Keratinocyte (primary cell): ENCODE data around the gene NLRC3. TPM values are rescaled to one million over a fixed set of nuclear protein-coding genes. Genes with fewer than 3 reads are reported as not detected.
A peak's percentile ranks its signal among the peaks of the same experiment; 100 is the strongest.

ENCODE experiments used
- DNase-seq: peaks from one replicate; pipeline ENCODE4 v3.0.0-alpha.2; 2011; ENCODE audit warnings: low read depth, missing footprints, low spot score
- FAIRE-seq: peaks from 2 replicates; lab custom pipeline; 2011; peaks lifted over from hg19 to GRCh38; lab: Jason Lieb, UNC
- H2AFZ ChIP-seq: 2 replicates; pipeline ENCODE4 v1.6.0; 2012; ENCODE audit warnings: low read length, control low read depth, inconsistent platforms; ENCODE audit not compliant: control insufficient read depth
- H3K27ac ChIP-seq: 2 replicates; pipeline ENCODE4 v1.5.1; 2011; ENCODE audit warnings: low read length; ENCODE audit not compliant: control insufficient read depth, insufficient read depth
- H3K27me3 ChIP-seq: 3 replicates; pipeline ENCODE4 v1.6.0; 2011; ENCODE audit warnings: low read length; ENCODE audit not compliant: control insufficient read depth, insufficient read depth; ENCODE audit errors: extremely low read depth
- H3K36me3 ChIP-seq, 2 experiments: 2 replicates in 1 of 2; 3 replicates in 1 of 2; pipeline ENCODE4 v1.5.1; 2011; ENCODE audit warnings: low read length in 2 of 2, mild to moderate bottlenecking in 1 of 2; ENCODE audit not compliant: control insufficient read depth in 2 of 2, insufficient read depth in 2 of 2; ENCODE audit errors: extremely low read depth in 1 of 2
- H3K4me1 ChIP-seq: 3 replicates; pipeline ENCODE4 v1.5.1; 2011; ENCODE audit warnings: low read length; ENCODE audit not compliant: control insufficient read depth, insufficient read depth; ENCODE audit errors: extremely low read depth
- H3K4me2 ChIP-seq: 3 replicates; pipeline ENCODE4 v1.6.0; 2011; ENCODE audit warnings: low read depth, low read length; ENCODE audit not compliant: control insufficient read depth, insufficient read depth; ENCODE audit errors: extremely low read depth
- H3K4me3 ChIP-seq, 3 experiments: fragments of 200-600 bp in 1 of 3; sonication (generic) in 1 of 3; 2 replicates in 2 of 3; 3 replicates in 1 of 3; pipeline ENCODE4 v1.5.1; 2011 to 2016; ENCODE audit warnings: low read length in 3 of 3, mild to moderate bottlenecking in 3 of 3, control low read depth in 2 of 3, inconsistent platforms in 1 of 3, low read depth in 1 of 3, mixed read lengths in 1 of 3, mixed run types in 1 of 3, moderate library complexity in 1 of 3; ENCODE audit not compliant: control insufficient read depth in 2 of 3, insufficient read depth in 2 of 3; ENCODE audit errors: extremely low read depth in 1 of 3
- H3K79me2 ChIP-seq: 2 replicates; pipeline ENCODE4 v1.6.0; 2012; ENCODE audit warnings: low read length; ENCODE audit not compliant: control insufficient read depth, insufficient read depth
- H3K9ac ChIP-seq: 3 replicates; pipeline ENCODE4 v1.6.0; 2011; ENCODE audit warnings: low read length; ENCODE audit not compliant: control insufficient read depth, insufficient read depth; ENCODE audit errors: extremely low read depth
- H3K9me1 ChIP-seq: 3 replicates; pipeline ENCODE4 v1.6.0; 2011; ENCODE audit warnings: low read length; ENCODE audit not compliant: control insufficient read depth, insufficient read depth; ENCODE audit errors: extremely low read depth
- H3K9me3 ChIP-seq: 2 replicates; pipeline ENCODE4 v1.5.1; 2012; ENCODE audit warnings: low read depth, low read length; ENCODE audit not compliant: control insufficient read depth
- H4K20me1 ChIP-seq: 3 replicates; pipeline ENCODE4 v1.6.0; 2011; ENCODE audit warnings: low read length; ENCODE audit not compliant: control insufficient read depth, insufficient read depth; ENCODE audit errors: extremely low read depth
- CTCF ChIP-seq, 3 experiments: IDR thresholded peaks in 1 of 3; conservative IDR thresholded peaks in 1 of 3; optimal IDR thresholded peaks in 1 of 3; 2 replicates in 2 of 3; 3 replicates in 1 of 3; pipeline versions ENCODE3 to v1.5.1; 2011; ENCODE audit warnings: low read length in 3 of 3, mild to moderate bottlenecking in 3 of 3, moderate library complexity in 2 of 3, control low read depth in 1 of 3, inconsistent platforms in 1 of 3; ENCODE audit not compliant: insufficient read depth in 2 of 3; ENCODE audit errors: extremely low read depth in 1 of 3
- EZH2 ChIP-seq: IDR thresholded peaks from one replicate; pipeline ENCODE4 v1.6.1; 2012; ENCODE audit warnings: inconsistent platforms, mild to moderate bottlenecking, low read length, moderate library complexity
- dilution Hi-C: fragments of 300-500 bp; cut with MboI; formaldehyde crosslinking; loops from one replicate; pipeline ENCODE4 v1.7.0; 2020; ENCODE audit warnings: low sequenced_read_pairs; ENCODE audit not compliant: extremely low pct_ligation_motif_present
- polyA plus RNA-seq, 5 experiments: library from polyadenylated mRNA; depleted of rRNA in 3 of 5; stranded (reverse) in 3 of 5; stranded (forward) in 1 of 5; unstranded in 1 of 5; fragments of >200 nt; gene quantifications; 1 replicate in 1 of 5; 2 replicates in 3 of 5; 3 replicates in 1 of 5; pipeline versions ENCODE4 v1.2.1 to v1.2.3, GENCODE V29; 2011 to 2012; ENCODE audit warnings: missing spikeins in 2 of 5, low read depth in 1 of 5, low replicate concordance in 1 of 5

The NLRC3 gene
- polyA plus RNA-seq, 1 donor (not counting 4 experiments of a cell fraction or from before 2014, with no cell fraction given) = not detected

DNA sequence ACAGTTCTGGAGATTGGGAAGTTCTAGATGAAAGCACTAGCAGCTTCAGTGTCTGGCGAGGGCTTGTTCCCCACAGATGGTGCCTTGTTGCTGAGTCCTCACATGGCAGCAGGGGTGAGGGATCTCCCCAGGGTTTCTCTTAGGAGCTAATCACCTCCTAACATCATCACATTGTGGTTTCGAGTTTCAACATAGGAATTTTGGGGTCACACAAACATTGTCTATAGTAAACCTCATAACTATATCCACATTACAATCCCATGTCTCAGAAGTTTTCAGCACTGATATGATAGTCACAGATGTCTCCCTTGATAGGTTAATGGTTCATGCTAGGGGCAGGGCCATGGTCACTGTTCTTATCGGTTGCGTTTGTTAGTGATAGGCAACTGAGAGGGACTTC lies 62.6 kb downstream of the NLRC3 start:
- H2AFZ ChIP-seq = no peak overlapping the region
- FAIRE-seq (no peak), DNase-seq (no peak)
- no peak overlapping the region for H3K9ac ChIP-seq
- dilution Hi-C loops = no loop called here
- H3K27me3 ChIP-seq = no peaks in the 10 kb centered on the region
- peaks cover 10 to 12% of the 10 kb centered on the region in 2 experiments for H3K36me3 ChIP-seq
- no peak overlapping the region for H3K4me3 ChIP-seq
- H3K9me1 ChIP-seq = no peaks in the 10 kb centered on the region
- no peak overlapping the region for H3K4me2 ChIP-seq
- TF ChIP-seq CTCF (optimal IDR thresholded peaks at IDR 0.05 in 1 of 3, IDR thresholded peaks at IDR 0.05 in 1 of 3, conservative IDR thresholded peaks at IDR 0.05 in 1 of 3; ENCODE audit: extremely low read depth in 1 of 3, insufficient read depth in 2 of 3, low read length in 3 of 3) = no peak
- no peak for TF ChIP-seq EZH2
- peaks cover 18% of the 10 kb centered on the region for H3K4me1 ChIP-seq
- peak overlapping the region; percentile 1 for H3K27ac ChIP-seq
- H3K79me2 ChIP-seq = no peaks in the 10 kb centered on the region
- no peaks in the 10 kb centered on the region for H3K9me3 ChIP-seq
- peaks cover 4% of the 10 kb centered on the region for H4K20me1 ChIP-seq

- Histone ChIP-seq H3K4me3 (no peak overlapping the region), H3K27me3 (no peaks in the 10 kb centered on the region), H3K9me3 (no peaks in the 10 kb centered on the region), H3K9ac (no peak overlapping the region), H2AFZ (no peak overlapping the region), H3K36me3 (peaks cover 9 to 12% of the 10 kb centered on the region in 2 experiments), H3K4me2 (no peak overlapping the region), H3K9me1 (no peaks in the 10 kb centered on the region), H4K20me1 (peaks cover 4% of the 10 kb centered on the region), H3K27ac (peak overlapping the region; percentile 1), H3K4me1 (peaks cover 24% of the 10 kb centered on the region), H3K79me2 (no peaks in the 10 kb centered on the region)
- FAIRE-seq (peak; percentile 32), DNase-seq (no peak)
- dilution Hi-C loops = no loop called here
- TF ChIP-seq CTCF (optimal IDR thresholded peaks at IDR 0.05 in 1 of 3, IDR thresholded peaks at IDR 0.05 in 1 of 3, conservative IDR thresholded peaks at IDR 0.05 in 1 of 3; ENCODE audit: extremely low read depth in 1 of 3, insufficient read depth in 2 of 3, low read length in 3 of 3) = no peak
- no peak for TF ChIP-seq EZH2
Measured at GRCh38 chr16:3513892-3514583, 63.2 kb downstream of the NLRC3 start.
